GM18517 (cell line): ENCODE results near the gene PPP5C.

Source experiments
- ATAC-seq: cut with Tn5 transposase; IDR thresholded peaks from one replicate; pipeline ENCODE4 v1.9.1; 2021; ENCODE audit warnings: mild to moderate bottlenecking, moderate library complexity; ENCODE audit not compliant: unreplicated experiment

Gene PPP5C

DNA sequence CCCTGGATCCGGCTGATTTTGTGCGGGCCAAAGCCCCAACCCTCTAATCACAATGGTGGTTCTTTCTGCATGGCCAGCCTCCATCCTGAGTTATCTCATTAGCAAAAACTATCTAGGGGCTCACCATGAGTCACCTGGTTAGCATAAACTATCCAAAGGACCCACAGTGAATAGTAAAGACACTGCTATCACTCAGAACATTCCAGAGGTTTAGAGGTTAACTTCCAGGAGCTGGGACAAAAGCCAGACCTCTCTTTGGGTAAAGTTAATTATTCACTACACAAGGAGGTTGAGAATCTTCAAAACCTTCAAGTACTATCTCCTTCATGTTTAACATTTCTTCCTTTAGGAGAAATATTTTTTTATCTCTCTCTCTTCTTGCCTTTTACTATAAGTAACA lies 18.8 kb upstream of the PPP5C start:
- no peak for ATAC-seq

DNA sequence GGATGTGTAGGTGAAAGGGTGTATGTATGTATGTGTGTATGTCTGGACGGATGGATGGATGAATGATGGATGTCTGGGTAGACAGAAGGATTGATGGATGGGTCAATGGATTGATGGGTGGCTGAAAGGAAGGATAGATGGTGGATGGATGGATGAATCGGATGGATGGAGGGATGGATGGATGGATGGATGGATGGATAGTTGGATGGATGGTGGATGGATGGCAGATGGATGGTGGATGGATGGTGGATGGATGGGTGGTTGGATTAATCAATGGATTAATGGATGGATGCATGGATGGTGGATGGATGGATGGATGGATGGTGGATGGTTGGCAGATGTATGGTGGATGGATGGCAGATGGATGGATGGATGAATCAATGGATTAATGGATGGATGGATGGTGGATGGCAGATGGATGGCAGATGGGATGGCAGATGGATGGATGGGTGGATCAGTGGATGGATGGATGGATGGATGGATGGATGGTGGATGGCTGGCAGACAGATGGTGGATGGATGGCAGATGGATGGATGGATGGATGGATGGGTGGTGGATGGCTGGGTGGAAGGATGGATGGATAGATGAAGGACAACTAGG lies 16.5 kb upstream of the PPP5C start:
- ATAC-seq, result no peak

DNA sequence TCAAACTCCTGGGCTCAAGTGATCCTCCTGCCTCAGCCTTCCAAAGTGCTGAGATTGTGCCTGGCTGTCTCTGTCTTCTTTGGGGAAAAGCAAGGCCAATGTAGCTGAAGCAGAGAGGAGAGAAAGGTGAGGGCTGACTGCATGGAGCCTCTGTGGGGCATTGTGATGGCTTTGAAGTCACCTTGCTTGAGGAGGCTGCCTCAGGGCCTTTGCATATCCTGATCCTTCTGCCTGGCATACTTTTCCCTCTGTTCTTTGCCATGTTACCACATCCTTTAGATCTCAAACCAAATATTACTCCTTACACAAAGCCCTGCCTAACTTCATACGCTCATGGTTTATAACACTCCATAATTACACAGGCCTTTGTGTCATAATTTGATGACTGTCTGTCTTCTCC lies 9.4 kb upstream of the PPP5C start:
- ATAC-seq, result no peak

DNA sequence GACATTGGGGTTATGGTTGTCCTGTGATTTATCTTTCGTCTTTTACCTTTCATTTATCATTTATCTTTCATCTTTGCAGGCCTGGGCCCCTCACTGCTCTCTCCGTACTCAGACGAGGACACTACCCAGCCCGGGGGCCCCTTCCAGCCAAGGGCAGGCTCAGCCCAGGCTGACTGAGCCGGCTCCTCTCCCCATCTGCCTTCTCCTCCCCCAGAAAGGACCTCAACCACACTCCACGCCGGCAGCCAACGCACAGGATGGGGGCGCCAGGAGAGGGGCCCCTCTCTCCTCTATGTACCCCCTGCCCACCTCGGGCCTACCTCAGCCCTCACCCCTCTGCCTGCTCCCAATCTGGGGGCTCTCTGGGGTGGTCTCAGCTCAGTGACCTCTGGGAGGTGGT lies 7.4 kb upstream of the PPP5C start:
- ATAC-seq, result no peak

DNA sequence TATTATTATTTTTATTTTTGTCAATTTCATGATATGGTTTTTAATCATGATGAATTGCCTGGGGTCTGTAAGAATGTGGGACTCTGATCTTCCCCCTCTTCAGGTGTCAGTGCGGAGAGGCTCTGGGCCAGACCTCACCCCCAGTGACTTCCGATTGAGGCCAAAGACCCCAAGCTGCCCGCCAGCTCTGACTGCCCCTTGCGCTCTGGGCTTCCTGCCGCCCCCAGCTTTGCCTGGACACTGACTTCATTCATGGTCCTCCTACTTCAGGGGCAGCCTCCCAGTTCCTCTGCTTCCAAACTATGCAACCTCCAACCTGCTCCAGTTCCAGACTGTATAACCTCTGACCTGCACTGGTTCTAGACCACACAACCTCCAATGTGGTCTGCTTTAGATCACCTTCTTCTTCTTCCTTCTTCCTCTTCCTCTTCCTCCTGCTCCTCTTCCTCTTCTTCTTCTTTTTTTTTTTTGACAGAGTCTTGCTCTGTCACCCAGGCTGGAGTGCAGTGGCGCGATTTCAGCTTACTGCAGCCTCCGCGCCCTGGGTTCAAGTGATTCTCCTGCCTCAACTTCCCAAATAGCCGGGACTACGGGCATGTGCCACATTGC lies 6.7 kb upstream of the PPP5C start:
- no peak for ATAC-seq

DNA sequence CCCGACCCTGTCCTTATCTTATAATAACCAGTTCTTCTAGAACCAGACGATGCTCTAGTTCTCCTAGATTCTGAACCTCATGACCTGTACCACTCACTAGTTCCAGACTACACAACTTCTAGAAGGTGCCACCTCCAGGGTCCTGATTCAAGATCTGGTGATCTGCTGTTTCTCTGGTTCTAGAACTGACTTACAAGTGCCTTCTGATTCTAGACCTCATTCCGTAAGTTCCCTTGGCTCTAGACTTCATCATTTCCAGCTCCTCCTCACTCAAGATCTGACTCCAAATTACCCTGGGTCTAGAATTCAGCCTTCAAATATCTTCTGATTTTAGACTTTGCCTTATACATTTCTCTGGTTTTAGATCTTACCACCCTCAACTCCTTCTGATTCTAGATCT lies 5.0 kb upstream of the PPP5C start:
- no peak for ATAC-seq

DNA sequence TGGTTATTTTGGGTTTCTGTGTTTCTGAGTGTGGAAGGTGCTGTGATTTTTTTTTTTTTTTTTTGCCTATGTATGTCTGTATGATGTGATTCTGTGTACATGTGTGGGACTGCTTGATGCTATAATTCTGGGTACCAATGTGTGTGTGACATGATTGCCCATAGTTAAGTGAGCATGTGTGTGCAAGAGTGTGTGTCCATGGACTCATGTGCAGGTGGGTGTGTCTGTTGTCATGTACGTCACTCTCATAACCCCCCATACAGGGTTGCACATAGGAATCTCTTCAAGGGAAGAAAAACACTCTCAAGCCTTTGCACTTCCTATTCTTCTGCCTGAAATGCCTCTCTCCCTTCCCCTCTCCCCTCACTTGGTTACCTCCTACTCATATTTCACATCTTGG lies 2.5 kb upstream of the PPP5C start:
- no peak for ATAC-seq

DNA sequence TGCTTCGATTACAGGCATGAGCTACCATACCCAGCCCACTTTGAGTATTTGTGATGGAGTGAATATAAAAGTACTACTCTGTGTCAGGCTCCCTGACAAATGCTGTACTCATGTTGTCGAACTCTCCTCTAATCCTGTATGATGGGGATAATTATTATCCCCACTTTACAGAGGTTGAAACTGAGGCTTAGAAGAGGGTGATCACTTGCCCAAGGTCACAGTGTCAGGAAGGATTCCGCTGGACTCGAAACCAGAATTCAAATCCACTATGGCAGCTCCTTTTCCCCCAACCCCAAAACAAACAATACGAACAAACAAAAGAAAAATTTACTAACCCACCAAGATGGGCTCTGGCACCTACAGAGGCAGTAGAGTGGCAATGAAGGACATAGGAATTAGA lies 1.7 kb upstream of the PPP5C start:
- ATAC-seq, result no peak

DNA sequence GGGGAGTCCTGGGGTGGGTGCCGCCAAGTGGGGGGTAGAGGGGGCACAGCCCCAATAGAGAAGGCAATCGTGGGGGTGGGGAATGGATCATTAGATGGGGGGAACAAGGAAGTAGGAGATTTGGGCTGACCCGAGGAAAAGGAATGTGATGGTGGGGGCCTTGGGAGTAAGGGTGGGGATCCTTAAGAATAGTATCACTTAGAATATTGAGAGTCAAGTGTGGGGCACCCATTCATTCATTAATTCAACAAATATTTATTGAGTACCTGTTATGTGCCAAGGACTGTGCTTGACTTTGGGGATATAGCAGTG lies 641 bp downstream of the PPP5C start:
- no peak for ATAC-seq

DNA sequence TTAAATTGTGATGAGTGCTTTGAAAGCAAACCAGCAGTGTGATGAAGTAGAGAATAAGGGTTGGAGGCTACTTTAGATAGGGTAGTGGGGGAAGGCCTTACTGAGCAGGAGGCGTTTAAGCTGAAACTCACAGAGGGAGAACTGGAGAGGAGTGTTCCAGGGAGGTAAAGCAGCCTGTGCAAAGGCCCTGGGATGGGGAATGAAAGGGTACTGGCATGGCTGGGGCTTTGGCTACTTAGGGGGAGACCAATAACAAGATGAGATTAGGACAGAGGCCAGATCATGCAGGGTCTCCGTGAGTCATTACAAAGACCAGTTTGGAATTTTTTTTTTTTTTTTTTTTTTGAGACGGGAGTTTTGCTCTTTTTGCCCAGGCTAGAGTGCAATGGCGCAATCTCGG lies 1.1 kb downstream of the PPP5C start:
- no peak for ATAC-seq

DNA sequence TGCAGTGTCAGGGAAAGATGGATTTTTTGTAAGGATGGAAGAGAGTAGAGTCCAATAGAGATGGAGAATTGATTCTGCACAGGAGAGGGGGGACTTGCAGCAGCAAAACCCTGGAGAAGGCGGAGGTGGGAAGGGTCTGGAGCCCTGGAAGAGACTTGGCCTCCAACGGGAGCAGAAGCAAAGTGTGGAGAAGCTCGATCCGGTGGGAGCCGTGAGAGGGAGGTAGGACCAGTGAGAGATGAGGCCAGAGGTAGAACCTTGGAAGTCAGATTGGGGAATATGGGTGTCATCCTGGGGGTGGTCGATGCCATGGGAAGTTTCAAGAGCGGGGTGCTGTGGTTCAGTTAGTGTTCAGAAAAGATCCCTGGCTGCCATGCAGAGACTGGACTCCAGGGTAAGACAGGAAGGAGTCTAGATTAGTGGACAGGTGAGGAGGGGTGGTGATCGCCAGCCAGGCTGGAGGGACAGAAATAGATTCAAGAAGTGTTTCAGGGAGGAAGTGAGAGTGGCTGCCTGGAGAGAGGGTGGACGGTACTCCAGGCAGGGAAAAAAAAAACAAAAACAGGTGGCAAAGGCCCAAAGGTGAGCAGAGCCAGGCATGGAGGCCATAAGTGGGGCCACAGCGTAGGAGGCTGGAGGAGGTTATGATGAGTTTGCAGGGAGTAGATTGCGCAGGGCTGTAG lies 2.6 kb downstream of the PPP5C start:
- no peak for ATAC-seq

DNA sequence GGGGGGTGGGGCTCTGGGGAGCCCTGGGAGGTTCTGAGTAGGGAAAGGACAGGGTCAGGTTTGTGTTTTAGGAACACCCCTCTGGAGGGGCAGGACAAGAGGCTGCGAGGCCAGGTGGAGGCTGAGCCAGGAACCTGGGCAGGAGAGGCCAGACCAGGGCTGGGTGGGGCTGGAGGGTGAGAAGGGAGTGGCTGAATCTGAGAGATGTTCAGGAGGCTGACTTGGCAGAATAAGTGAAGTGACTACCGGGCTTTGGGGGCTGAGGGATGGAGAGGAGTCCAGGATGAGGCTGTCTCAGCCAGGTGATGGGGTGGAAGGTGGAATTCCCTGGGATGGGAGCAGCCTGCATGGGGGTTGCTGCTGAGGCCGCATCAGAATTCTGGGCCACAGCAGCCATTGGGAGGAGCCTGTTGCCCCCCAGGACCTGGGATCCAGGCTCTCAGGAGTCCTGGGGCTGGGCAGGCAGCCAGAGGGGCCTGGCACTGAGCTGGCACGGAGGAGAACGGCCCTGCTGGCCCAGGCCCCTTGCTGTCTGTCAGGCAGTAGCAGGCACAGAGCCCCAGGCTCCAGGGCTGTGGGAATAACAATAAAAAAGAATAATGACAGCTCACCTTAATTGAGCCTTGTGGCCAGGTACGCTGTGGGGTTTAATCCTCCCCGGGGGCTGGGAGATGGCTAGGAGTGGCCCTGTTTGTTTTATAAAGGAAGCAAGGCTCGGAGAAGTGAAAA lies 3.3 kb downstream of the PPP5C start:
- ATAC-seq, result no peak

DNA sequence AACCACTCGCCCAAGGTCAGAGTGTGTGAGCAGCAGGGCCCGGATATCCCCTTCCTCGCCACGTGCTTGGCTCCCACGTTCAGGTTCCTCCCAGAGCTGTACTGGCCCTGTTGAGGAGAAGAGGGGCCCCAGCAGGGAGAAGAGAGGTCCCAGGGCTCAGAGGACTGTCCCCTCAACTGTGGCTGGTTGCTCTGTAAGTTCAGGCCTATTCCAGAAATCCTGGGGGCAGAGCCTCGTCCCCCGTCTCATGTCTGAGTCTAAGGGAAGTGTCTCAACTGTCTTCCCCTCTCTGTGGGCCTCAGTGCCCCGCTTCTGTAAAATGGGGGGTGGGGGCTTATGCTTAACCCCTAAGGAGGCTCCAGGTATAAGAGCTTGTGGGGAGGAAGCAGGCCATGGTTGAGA lies 3.9 kb downstream of the PPP5C start:
- ATAC-seq, result no peak

DNA sequence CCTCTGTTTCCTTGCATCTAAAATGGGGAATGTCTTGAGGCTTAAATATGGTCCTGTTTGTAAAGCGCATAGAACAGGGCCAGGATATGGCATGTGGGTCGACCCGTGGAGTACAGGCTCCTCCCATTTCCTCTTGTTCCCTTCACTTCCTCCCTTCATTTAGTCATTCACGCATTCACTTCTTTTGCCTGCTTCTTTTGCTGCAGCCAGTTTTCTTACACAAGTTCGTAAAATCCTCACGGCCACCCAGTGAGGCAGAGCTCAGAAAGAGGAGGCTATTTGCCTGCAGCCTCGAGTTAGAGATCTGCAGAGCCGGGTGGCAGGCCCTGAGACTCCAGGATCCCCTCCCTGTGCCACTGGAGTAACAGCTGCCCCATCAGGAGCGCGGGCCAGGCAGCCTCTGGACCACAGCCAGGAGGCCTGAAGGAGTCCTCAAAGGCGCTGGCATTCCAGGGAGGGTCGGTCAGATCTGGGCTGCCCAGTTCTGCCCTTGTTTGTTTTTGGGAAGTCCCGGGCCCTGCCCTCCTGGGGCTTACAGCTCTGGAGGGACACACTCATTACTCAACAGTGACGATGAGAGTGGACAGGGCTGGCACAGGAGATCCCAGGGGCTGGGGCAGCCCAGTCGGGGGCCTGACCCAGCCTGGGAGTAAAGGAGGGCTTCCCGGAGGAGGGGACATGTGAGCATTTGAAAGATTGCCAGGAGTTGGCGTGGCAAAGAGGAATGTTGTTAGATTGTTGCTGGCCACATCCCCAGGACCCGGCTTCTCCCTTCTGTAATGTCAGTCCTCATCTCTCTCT lies 4.6 kb downstream of the PPP5C start:
- no peak for ATAC-seq

DNA sequence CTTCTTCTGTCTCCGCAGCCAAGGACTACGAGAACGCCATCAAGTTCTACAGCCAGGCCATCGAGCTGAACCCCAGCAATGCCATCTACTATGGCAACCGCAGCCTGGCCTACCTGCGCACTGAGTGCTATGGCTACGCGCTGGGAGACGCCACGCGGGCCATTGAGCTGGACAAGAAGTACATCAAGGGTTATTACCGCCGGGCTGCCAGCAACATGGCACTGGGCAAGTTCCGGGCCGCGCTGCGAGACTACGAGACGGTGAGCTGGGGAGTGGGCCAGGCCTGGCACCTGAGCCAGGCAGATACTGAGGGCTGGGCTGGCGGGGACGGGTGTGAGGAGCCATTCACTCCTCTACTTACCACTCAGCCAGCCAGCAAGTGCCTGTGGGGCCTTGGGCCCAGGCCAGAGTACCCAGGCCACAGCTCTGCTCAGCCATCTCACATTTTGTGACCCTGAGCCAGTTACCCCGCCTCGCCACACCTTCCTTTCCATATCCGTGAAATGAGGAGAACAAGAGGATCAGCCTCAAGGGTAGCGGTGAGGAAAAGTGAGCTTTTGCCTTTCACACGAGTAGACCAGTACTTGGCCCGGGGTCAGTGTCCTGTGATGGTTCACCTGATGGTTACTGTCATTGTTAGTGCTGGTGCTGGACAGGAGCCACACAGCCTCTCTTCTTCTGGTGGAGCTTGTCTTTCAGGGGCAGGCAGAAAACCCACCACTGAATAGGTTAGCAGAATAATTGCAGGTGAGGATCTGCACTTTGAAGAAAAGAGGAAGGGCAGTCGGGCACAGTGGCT lies 7.0 kb downstream of the PPP5C start:
- ATAC-seq, result no peak

DNA sequence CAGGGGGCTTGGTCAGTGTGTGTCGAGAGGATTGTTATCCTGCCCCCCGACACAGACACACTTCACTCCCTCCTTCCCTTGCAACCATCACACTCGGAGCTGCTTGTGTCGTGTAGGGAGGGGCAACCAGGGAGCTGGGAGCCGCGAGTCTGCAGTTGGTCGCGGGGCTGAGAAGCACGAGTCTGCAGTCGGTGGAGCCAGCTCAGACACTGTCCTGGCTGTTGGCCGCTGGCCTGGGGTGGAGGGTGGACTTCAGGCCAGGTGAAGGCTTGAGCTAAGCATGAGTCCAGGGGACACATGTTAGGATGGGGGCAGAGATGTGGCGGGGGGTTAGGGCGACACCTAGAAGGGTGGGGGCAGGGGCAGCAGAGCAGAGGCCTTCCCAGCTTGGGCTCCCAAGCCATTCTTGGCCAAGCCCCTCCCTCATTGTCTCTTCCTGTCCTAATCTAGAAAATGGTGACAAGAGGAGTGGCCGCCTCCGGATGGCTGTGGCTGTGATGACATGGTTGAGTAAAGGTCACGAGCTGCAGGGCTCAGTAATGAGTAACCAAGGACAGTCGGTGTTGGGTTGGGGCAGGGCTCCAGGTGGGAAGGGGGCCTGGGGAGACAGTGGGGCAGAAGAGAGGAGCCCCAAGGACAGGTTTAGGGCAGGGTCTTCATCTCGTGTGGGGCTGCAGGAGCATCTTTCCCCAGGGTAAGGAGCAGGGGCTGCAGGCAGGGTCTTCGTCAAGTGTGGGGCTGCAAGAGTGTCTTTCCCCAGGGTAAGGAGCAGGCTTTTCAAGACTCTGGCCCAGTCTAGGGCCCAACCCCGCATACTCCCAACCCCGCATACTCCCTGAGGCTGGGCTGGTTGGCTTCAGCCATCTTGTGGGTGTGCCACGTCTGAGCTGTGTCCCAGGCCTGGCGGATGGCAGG lies 8.6 kb downstream of the PPP5C start:
- no peak for ATAC-seq

DNA sequence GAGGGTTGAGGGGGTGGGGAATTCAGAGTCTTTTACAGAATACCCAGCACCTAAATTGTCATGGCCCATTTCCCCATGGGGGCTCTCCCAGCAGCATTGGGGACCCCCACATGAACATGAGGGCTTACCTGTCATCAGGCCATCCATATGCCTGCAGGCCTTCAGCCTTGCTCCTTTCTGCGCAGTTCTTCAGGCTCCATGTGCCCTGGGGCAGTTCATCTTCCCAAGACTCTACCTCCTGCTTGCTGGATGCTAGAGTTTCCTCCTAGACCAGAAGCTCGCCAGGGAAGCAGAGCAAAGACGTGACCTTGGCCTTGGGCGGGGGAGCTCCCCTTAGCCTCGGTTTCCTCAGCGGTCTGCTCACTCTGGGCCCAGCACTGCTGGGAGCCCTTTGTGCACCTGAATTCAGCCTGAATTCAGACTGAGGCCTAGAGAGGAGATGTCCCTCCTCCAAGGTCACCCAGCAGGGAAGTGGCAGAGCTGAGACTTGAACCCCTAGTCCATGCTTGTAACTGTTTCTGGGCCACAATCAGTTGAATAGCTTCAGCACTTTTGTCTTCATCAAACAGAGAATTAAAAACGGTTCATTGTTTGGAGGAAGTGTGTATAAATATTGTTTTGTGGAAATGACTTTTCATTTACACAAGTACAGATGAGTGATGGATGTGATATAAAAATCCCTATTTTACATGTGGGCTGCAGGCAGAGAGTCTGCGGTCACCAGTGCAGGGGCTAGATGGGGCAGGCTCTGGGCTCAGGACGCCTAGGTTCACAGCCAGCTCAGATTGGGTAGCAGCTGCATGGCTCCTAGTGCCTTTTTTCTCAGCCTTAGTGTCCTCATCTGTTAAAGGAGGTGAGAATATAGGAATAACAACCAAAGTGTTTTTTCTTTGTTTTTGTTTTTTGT lies 9.5 kb downstream of the PPP5C start:
- no peak for ATAC-seq

DNA sequence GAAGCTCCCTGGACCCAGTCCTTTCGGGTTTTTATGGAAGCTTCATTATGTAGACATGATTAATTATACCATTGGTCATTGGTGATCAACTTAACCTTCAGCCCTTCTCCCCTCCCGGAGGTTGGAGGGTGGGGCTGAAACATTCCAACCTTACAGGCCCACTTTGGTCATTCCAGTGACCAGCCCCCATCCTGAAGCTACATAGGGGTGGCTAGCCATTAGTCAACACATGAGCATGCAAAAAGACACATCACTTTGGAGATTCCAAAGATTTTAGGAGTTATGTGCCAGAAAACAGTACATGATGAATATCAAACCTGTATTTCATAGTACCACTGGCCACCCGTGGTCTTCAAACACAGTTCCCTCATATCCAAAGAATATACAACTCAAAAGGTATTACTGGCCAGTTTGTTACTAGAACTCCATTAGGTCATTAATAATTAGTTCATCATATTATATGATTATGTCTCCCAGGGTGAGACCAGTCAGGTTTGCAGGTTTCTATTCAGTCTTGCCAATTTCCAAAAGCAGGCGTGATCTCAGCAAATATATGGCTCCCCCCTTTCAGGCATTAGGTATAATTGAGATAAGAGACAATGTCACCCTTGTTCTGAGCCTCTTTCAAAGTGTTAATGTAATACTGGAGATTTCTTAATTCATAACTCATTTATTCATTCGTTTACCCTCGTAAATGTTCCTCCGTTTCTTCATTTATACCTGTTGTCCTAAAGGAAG lies 11.1 kb downstream of the PPP5C start:
- ATAC-seq, result no peak
